Inflammatory macrophage treated with lipopolysaccharide for 4 hours (primary cell): ENCODE results near the gene CHN2.
A peak's percentile ranks its signal among the peaks of the same experiment; 100 is the strongest.
"Not testable (repeated sequence)": the region's sequence is repeated elsewhere in the genome, so short reads cannot be mapped to it uniquely, and the experiment has no call there.

Experiments
- DNase-seq: peaks from one replicate; pipeline ENCODE4 v3.0.0-alpha.2; 2020

The CHN2 gene

GRCh38 chr7:29262191-29262917, 67.8 kb downstream of the CHN2 start:
- DNase-seq, result no peak

GRCh38 chr7:29263601-29264207, 69.1 kb downstream of the CHN2 start:
- DNase-seq, result not testable (repeated sequence)

GRCh38 chr7:29265208-29265923, 70.8 kb downstream of the CHN2 start:
- DNase-seq, result peak; percentile 55

DNA sequence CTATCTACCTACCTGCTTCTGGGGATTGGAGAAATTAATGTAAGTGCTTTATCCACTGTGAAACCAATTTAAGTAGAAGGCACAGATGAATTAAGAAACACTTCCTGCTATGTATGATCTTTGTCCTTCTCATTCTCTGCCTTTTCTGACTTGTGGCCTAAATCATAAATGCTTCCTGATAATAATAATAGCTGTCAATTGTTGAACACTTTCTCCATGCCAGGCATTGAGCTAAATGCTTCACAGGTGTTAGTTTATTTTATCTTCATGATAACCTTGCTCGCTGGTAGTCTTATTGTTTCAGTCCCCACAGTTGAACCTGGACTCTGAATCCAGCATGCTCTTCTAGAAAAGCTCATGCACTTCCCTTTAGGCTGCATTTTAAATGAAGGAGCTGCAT, 75.4 kb downstream of the CHN2 start:
- no peak for DNase-seq

- peak; percentile 61 for DNase-seq
Observed at GRCh38 chr7:29270594-29271318, 76.2 kb downstream of the CHN2 start.

DNA sequence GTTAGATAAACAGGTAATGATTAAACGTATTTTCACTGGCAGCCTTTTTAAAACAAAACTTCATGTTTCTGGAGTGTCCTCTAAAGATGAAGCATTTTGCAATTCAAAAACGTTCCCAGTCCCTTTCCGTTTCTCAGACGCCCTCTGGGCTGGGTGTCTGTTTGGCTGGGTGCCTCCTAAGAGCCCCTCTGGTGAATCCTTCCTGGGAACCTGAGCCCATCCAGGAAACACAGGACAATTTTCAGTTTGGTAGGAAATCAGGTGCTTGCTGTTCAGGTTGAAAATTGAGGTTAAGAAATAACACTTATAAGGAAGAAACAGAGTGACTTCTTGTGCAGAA, 76.7 kb downstream of the CHN2 start:
- DNase-seq, result no peak

- no peak for DNase-seq
Observed at GRCh38 chr7:29272057-29272456, 77.5 kb downstream of the CHN2 start.

- DNase-seq, result peak; percentile 8
Observed at GRCh38 chr7:29274146-29275017, 79.8 kb downstream of the CHN2 start.

DNA sequence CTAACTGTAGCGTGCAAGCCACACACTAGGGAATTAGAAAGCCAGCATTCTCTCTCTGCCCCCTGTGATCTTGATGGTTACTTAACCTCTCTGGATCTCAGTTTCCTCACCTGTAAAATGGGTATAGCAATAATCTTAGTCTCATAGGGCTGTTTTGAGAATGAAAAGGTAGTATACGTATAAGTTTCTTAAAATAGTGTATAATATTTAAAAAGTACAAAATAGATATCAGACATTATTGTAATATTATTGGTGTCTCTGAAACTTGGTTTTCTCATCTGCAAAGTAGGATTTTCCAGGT, 80.4 kb downstream of the CHN2 start:
- DNase-seq, result no peak

- DNase-seq, result no peak
Observed at GRCh38 chr7:29275493-29275892, 80.9 kb downstream of the CHN2 start.

GRCh38 chr7:29276199-29276598, 81.6 kb downstream of the CHN2 start:
- DNase-seq, result no peak

- DNase-seq, result no peak
Observed at GRCh38 chr7:29276806-29277205, 82.2 kb downstream of the CHN2 start.

- no peak for DNase-seq
Observed at GRCh38 chr7:29277436-29278215, 83.1 kb downstream of the CHN2 start.

- no peak for DNase-seq
Observed at GRCh38 chr7:29278337-29279069, 83.9 kb downstream of the CHN2 start.

DNA sequence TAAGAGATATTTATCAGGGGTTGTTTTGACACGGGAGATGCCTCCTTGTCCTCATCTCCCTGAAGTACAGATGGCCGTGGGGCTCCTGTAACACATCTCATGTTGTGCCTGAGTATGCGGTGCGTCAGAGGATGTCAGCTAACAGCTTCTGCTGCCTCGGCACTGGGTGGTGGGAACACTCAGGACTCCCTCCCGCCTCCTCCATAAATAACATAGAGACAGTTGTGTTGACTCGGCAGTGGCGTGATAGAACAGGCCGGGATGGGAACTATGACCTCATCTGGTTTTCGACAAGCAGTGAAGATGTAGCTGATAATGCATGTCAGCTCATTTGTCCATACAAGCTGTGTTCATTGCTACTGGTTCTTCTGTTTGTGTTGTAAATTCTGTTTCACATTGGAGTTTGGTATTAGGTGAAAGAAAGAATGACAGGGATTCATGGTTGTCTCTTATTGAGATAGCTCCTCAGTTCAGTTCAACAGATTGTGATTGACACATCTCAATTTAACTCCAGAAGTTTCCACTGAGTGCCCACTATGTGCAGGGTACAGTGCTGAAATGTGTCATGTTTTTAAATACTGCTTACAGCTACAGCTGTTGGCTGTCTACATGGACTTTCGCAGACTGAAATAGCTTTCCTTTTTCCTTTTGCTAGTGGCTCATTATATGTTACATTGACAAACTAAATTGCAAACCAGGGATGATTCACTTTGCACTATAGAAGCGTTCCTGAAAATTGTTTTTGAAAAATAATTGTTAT, 87.4 kb downstream of the CHN2 start:
- no peak for DNase-seq

DNA sequence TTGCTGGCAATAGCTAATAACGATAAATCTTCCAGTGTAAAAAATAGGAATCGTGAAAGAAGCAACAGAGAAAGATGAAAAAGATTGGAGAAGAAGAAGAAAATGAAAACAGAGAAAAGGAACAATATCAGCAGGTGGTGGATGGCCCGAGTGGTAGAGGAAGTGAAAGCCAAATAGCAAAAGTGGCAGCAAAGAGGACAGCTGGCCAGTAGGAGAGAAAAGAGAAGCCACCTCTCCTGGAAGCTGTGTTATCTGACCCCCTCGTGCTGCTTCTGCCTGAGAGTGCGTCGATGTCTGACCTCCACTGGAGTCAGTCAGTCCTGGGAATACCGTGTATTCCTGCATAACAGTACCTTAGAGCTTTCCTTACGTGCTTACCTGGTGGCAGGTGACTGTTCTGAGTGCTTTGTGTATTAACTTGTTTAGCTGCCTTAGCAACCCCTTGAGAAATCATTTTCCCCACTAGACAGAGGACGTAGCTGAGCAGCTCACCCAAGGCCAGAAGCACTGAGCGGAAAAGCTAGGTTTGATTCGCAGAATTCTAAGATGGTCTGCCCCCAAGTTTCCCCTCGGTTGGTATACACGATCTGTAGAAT, 88.3 kb downstream of the CHN2 start:
- DNase-seq, result peak; percentile 50

DNA sequence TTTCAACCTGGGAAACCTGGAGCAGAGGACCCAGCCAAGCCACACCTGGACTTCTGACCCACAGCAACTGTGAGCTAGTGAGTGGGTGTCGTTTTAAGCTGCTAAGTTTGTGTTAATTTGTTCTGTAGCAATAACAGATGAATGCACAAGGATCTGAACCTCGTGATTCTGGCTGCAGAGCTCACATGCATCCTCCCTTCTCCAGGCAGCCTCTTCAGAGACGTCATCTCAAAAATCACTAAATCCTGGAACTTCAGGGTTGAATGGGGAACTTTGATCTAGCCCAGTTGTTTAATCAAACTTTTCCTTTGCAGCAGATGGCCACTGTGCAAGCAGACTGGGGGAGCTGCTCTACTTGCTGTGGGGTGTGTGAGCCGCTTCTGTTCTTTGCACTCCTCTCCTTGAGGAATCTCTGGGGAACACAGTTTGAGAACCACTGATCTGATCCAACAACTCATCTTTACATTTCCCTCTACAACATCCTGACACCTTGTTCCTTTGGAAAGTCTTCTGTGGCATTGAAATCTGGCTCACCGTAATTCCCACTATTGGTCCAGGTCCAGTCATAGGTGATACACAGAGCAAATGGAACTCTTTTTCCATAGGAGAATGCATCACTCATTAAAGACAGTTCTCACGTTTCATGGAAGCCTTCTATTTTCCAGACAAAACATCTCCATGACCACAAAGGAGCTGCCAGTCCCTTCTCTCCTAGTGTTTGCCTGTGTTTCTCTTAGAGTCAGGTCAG, 90.3 kb downstream of the CHN2 start:
- DNase-seq, result peak; percentile 42

- peak; percentile 71 for DNase-seq
Observed at GRCh38 chr7:29285444-29285793, 90.8 kb downstream of the CHN2 start.

GRCh38 chr7:29285861-29286260, 91.3 kb downstream of the CHN2 start:
- DNase-seq, result no peak
